GM23248 (cell line): ENCODE measurements around the gene ARHGAP24. TPM values are rescaled to one million over a fixed set of nuclear protein-coding genes. Genes with fewer than 3 reads are reported as not detected.
"Not testable (repeated sequence)": the region's sequence is repeated elsewhere in the genome, so short reads cannot be mapped to it uniquely, and the experiment has no call there.

Source experiments
- DNase-seq: peaks from one replicate; pipeline ENCODE4 v3.0.0-alpha.2; 2015
- H2AFZ ChIP-seq: fragments of 200-600 bp; sonication (generic); 2 replicates; pipeline ENCODE4 v1.6.1; 2016; ENCODE audit warnings: antibody characterized with exemption
- H3F3A ChIP-seq: fragments of 200-600 bp; sonication (generic); 2 replicates; pipeline ENCODE4 v1.6.1; 2016; ENCODE audit warnings: mild to moderate bottlenecking, antibody characterized with exemption, mixed run types; ENCODE audit not compliant: insufficient read depth
- H3K27ac ChIP-seq: fragments of 200-600 bp; sonication (generic); 2 replicates; pipeline ENCODE4 v1.5.1; 2016; ENCODE audit warnings: mild to moderate bottlenecking
- H3K27me3 ChIP-seq: fragments of 200-600 bp; sonication (generic); replicated peaks from 2 replicates; pipeline ENCODE4 v1.6.1; 2016; ENCODE audit warnings: mild to moderate bottlenecking; ENCODE audit not compliant: insufficient read depth
- H3K36me3 ChIP-seq: fragments of 200-600 bp; sonication (generic); 2 replicates; pipeline ENCODE4 v1.6.1; 2016; ENCODE audit warnings: low read depth, mild to moderate bottlenecking
- H3K4me1 ChIP-seq: fragments of 200-600 bp; sonication (generic); 2 replicates; pipeline ENCODE4 v1.6.1; 2016; ENCODE audit warnings: mild to moderate bottlenecking; ENCODE audit not compliant: insufficient read depth
- H3K4me2 ChIP-seq: fragments of 200-600 bp; sonication (generic); one replicate; pipeline ENCODE4 v1.6.1; 2016; ENCODE audit warnings: mild to moderate bottlenecking; ENCODE audit not compliant: unreplicated experiment
- H3K4me3 ChIP-seq: fragments of 200-600 bp; sonication (generic); 2 replicates; pipeline ENCODE4 v1.5.1; 2016; ENCODE audit warnings: mild to moderate bottlenecking
- H3K79me2 ChIP-seq: fragments of 200-600 bp; sonication (generic); 2 replicates; pipeline ENCODE4 v1.6.1; 2016; ENCODE audit warnings: mild to moderate bottlenecking; ENCODE audit not compliant: insufficient read depth
- H3K9ac ChIP-seq: fragments of 200-600 bp; sonication (generic); 2 replicates; pipeline ENCODE4 v1.6.1; 2016; ENCODE audit warnings: mild to moderate bottlenecking
- H3K9me2 ChIP-seq: fragments of 200-600 bp; sonication (generic); 2 replicates; pipeline ENCODE4 v1.6.1; 2016; ENCODE audit warnings: mixed run types, mild to moderate bottlenecking, moderate library complexity; ENCODE audit not compliant: insufficient read depth
- H3K9me3 ChIP-seq: fragments of 200-600 bp; sonication (generic); one replicate; pipeline ENCODE4 v1.6.1; 2017; ENCODE audit warnings: low read depth
- H4K20me1 ChIP-seq: fragments of 200-600 bp; sonication (generic); 2 replicates; pipeline ENCODE4 v1.6.0; 2016; ENCODE audit not compliant: insufficient read depth
- EZH2 ChIP-seq: fragments of 200-600 bp; sonication (generic); IDR thresholded peaks from 2 replicates; pipeline ENCODE4 v1.6.1; 2018; ENCODE audit warnings: antibody characterized with exemption, mild to moderate bottlenecking; ENCODE audit not compliant: insufficient read depth, poor library complexity, severe bottlenecking
- EZH2phosphoT487 ChIP-seq: fragments of 200-600 bp; sonication (generic); IDR thresholded peaks from 2 replicates; pipeline ENCODE4 v1.6.1; 2018; ENCODE audit warnings: antibody characterized with exemption, moderate library complexity, mild to moderate bottlenecking, low read depth; ENCODE audit not compliant: insufficient read depth
- WGBS, 2 experiments: methylation state at CpG; one replicate each; pipeline ENCODE4 v1.1.6; 2015 to 2017; ENCODE audit warnings: low lambda C conversion rate in 2 of 2, low coverage in 1 of 2; ENCODE audit errors: missing lambda C conversion rate in 2 of 2; 5-methylcytosine and 5-hydroxymethylcytosine counted together
- in situ Hi-C: fragments of 300-500 bp; cut with MboI; formaldehyde crosslinking; loops from 2 replicates; pipeline ENCODE4 v1.15.0; 2020
- polyA plus RNA-seq: library from polyadenylated mRNA; unstranded; fragments of >200 nt; fragmentation: Nextera tagmentation; extraction: Ambion mirVana; gene quantifications from 2 replicates; pipeline ENCODE4 v1.2.1, GENCODE V29; 2016
- total RNA-seq: library from RNA; depleted of rRNA; stranded (reverse); fragments of >200 nt; shearing (Covaris generic); gene quantifications from 2 replicates; pipeline ENCODE4 v1.2.3, GENCODE V29; 2014

Gene ARHGAP24
- total and polyA plus RNA-seq, 2 experiments from 2014 or later, result 24.1 to 31.6 TPM

DNA sequence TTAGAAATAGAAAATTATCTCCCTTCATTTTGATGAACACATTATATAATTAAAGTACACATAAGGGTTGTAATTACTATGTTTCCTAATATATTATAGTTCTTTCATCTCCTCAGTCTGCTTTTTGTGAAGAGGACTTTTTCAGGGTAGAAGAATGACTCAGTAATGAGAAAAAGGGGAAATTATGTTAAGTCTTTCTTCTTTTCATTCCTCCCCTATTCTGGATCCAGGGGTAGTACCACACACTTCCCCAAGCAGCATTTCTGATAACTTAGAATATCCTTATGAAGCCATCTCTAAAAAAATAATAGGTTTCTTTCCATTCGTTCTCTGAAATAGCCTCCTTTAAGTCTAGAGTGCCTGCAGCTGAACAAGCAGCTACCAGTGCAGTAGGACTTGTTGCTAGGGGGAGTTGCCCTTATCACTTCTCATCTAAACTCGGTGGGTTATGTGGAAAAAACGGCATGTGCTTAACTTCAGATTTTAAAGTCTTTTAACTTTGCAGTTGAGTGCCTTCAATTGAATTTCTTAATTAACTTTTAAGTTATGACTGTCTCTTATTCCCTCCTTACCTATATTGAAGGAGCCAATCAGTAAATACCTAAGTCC is 184.8 kb downstream of the ARHGAP24 start:
- no peak overlapping the region for H3K27ac ChIP-seq

DNA sequence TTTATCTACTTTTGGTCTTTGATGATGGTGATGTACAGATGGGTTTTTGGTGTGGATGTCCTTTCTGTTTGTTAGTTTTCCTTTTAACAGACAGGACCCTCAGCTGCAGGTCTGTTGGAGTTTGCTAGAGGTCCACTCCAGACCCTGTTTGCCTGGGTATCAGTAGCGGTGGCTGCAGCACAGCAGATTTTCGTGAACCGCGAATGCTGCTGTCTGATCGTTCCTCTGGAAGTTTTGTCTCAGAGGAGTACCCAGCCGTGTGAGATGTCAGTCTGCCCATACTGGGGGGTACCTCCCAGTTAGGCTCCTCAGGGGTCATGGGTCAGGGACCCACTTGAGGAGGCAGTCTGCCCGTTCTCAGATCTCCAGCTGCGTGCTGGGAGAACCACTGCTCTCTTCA is 191.7 kb downstream of the ARHGAP24 start:
- H3K27me3 ChIP-seq, DNase-seq, H3K4me2 ChIP-seq, H3K4me3 ChIP-seq, H3K9me3 ChIP-seq, H2AFZ ChIP-seq, H3K36me3 ChIP-seq, in situ Hi-C loops, H3K9me2 ChIP-seq, H3K79me2 ChIP-seq, H3F3A ChIP-seq, H3K4me1 ChIP-seq, H3K9ac ChIP-seq, H3K27ac ChIP-seq, H4K20me1 ChIP-seq: not testable (repeated sequence)
- 93 to 99% methylated on average over 8 of the region's 8 CpGs for WGBS, 2 experiments

More for the DNA sequence above, 184.8 kb downstream of the ARHGAP24 start:
- H3K9me2 ChIP-seq, result no peaks in the 10 kb centered on the region
- no peak for DNase-seq
- no peak overlapping the region for H3K9ac ChIP-seq
- H2AFZ ChIP-seq, result no peak overlapping the region
- no peaks in the 10 kb centered on the region for H3K79me2 ChIP-seq
- no peak overlapping the region for H3K4me2 ChIP-seq
- H4K20me1 ChIP-seq, result no peaks in the 10 kb centered on the region
- H3F3A ChIP-seq, result no peaks in the 10 kb centered on the region
- H3K4me3 ChIP-seq, result no peak overlapping the region
- H3K27me3 ChIP-seq, result no peaks in the 10 kb centered on the region
- TF ChIP-seq EZH2 (no peak), EZH2phosphoT487 (no peak)
- WGBS, 2 experiments, result 86 to 93% methylated on average over 3 of the region's 3 CpGs
- H3K36me3 ChIP-seq, result no peaks in the 10 kb centered on the region
- H3K9me3 ChIP-seq, result no peaks in the 10 kb centered on the region
- no peaks in the 10 kb centered on the region for H3K4me1 ChIP-seq
- in situ Hi-C loops, result no loop called here

DNA sequence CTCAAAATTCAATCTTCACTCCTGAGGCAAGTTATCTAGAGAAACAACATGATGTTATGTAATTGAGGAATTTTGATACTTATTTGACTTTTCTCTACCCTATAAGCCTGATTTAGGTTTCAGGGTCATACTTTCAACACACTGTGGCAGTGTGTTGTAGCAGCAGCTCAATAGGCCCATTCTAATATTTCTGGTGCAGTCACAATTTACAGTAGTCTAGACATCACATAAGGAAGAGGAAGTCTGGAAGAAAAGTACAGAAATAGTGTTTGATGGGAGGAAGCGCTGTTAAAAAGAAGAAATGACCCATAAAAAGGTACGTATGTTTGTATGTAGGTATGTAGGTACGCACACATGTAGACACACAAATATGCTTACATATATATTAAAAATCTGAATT is 194.3 kb downstream of the ARHGAP24 start:
- H3K27ac ChIP-seq, result no peak overlapping the region
- no peaks in the 10 kb centered on the region for H3K9me2 ChIP-seq
- WGBS, 2 experiments, result 98 to 99% methylated on average over 3 of the region's 3 CpGs
- DNase-seq, result no peak
- H3K4me1 ChIP-seq, result no peaks in the 10 kb centered on the region
- TF ChIP-seq EZH2, result no peak
- no peak for TF ChIP-seq EZH2phosphoT487
- H3K36me3 ChIP-seq, result no peaks in the 10 kb centered on the region
- no peak overlapping the region for H2AFZ ChIP-seq
- in situ Hi-C loops, result no loop called here
- no peaks in the 10 kb centered on the region for H4K20me1 ChIP-seq
- no peaks in the 10 kb centered on the region for H3K9me3 ChIP-seq
- no peak overlapping the region for H3K4me3 ChIP-seq
- H3K79me2 ChIP-seq, result no peaks in the 10 kb centered on the region
- H3K27me3 ChIP-seq, result no peaks in the 10 kb centered on the region
- no peak overlapping the region for H3K9ac ChIP-seq
- H3K4me2 ChIP-seq, result no peak overlapping the region
- no peaks in the 10 kb centered on the region for H3F3A ChIP-seq

DNA sequence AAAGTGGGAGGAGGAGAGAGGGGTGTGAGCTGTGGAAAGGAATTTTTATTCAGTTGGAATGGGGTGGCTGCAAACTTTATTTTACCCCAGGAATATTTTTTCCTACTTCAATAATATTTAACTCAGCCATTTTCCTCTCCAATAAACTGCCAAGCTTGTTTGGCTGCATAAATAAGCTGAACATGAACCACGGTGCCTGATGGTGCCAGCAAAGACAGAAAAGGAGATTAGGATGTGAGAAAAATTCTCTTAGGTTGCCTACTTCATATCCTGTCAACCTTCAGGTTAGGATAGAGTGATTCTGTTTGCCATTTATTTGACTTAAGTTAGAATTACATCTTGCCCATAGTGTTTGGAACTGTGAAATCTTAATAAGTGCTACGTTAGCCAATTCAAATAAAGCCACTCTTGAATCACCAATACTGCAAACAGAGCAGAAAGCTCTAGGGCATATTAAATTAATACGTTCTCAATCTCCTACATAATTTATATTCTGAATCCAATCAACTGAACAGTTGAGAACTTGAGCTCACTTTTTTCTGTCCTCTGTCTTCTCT is 195.1 kb downstream of the ARHGAP24 start:
- no peaks in the 10 kb centered on the region for H3K9me2 ChIP-seq
- no peak overlapping the region for H2AFZ ChIP-seq
- no peak for DNase-seq
- TF ChIP-seq EZH2phosphoT487 (no peak), EZH2 (no peak)
- H3K4me1 ChIP-seq, result no peaks in the 10 kb centered on the region
- H3K36me3 ChIP-seq, result no peaks in the 10 kb centered on the region
- H3K4me3 ChIP-seq, result no peak overlapping the region
- H3K79me2 ChIP-seq, result no peaks in the 10 kb centered on the region
- H3K9ac ChIP-seq, result no peak overlapping the region
- no peak overlapping the region for H3K4me2 ChIP-seq
- in situ Hi-C loops, result no loop called here
- 93 to 96% methylated on average over 3 of the region's 3 CpGs for WGBS, 2 experiments
- no peaks in the 10 kb centered on the region for H4K20me1 ChIP-seq
- no peaks in the 10 kb centered on the region for H3K27me3 ChIP-seq
- no peak overlapping the region for H3K27ac ChIP-seq
- H3F3A ChIP-seq, result no peaks in the 10 kb centered on the region
- no peaks in the 10 kb centered on the region for H3K9me3 ChIP-seq

DNA sequence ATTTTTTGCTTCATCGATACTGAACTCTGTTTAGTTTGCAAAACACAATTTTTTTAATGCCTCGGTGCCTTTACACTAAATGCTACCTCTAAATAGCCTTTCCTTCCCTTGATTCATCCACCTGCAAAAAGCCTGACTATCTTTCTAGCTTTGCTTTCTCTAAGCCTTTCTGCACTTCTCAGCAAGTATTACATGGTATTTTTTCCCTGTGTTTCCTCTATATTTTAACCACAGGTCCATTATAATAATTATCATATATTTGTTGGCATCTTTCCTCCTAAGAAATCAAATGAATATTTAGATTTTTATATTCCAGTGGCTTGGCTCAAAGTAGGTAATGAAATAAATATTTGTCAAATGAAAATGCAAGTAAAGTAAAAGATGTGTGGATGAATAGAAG is 196.2 kb downstream of the ARHGAP24 start:
- Histone ChIP-seq H3K9me3 (no peaks in the 10 kb centered on the region), H3K4me3 (no peak overlapping the region), H3K4me2 (no peak overlapping the region), H3F3A (no peaks in the 10 kb centered on the region), H3K4me1 (no peaks in the 10 kb centered on the region), H3K79me2 (no peaks in the 10 kb centered on the region), H3K9me2 (no peaks in the 10 kb centered on the region), H3K27ac (no peak overlapping the region), H3K27me3 (no peaks in the 10 kb centered on the region), H2AFZ (no peak overlapping the region), H4K20me1 (no peaks in the 10 kb centered on the region), H3K36me3 (no peaks in the 10 kb centered on the region), H3K9ac (no peak overlapping the region)
- TF ChIP-seq EZH2phosphoT487 (no peak), EZH2 (no peak)
- WGBS, 2 experiments, result 94 to 96% methylated on average over 2 of the region's 2 CpGs
- no peak for DNase-seq
- in situ Hi-C loops, result no loop called here
